ENCODE measurements around the gene ACAP2.

DNA sequence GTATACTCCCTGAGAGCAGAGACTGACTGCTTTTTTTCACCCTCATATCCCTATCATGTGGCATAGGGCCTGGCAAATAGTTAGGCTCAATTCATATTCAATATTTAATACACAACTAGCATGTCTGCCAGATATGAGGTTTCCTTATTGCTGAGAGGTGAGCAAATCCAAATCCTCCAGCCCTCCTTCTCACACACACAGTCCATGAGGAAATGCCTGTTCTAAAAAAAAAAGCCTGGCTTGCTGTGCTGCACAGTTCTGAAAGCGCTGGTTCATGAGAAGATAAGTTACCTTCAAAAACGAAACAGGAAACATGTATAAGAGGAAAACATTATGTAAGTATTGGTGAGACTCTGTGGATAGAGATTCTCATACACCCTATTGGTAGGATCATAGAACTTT, 15.5 kb upstream of the ACAP2 start:
- TF ChIP-seq, protein P1, sequence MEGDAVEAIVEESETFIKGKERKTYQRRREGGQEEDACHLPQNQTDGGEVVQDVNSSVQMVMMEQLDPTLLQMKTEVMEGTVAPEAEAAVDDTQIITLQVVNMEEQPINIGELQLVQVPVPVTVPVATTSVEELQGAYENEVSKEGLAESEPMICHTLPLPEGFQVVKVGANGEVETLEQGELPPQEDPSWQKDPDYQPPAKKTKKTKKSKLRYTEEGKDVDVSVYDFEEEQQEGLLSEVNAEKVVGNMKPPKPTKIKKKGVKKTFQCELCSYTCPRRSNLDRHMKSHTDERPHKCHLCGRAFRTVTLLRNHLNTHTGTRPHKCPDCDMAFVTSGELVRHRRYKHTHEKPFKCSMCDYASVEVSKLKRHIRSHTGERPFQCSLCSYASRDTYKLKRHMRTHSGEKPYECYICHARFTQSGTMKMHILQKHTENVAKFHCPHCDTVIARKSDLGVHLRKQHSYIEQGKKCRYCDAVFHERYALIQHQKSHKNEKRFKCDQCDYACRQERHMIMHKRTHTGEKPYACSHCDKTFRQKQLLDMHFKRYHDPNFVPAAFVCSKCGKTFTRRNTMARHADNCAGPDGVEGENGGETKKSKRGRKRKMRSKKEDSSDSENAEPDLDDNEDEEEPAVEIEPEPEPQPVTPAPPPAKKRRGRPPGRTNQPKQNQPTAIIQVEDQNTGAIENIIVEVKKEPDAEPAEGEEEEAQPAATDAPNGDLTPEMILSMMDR (IDR thresholded peaks at IDR 0.05; ENCODE audit: low read depth, low read length, missing input control) = no peak
- TF ChIP-seq, protein P2, sequence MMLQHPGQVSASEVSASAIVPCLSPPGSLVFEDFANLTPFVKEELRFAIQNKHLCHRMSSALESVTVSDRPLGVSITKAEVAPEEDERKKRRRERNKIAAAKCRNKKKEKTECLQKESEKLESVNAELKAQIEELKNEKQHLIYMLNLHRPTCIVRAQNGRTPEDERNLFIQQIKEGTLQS (IDR thresholded peaks at IDR 0.05) = no peak
- TF ChIP-seq RAD21 (IDR thresholded peaks at IDR 0.05) (peak in 1 of 2 donors; percentile 21), EGR1 (IDR thresholded peaks at IDR 0.05; ENCODE audit: low read depth in 2 of 2) (no peak), YY1 (IDR thresholded peaks at IDR 0.05) (no peak), GABPA (IDR thresholded peaks at IDR 0.05 in 1 of 2, conservative IDR thresholded peaks at IDR 0.05 in 1 of 2) (no peak), JUND (IDR thresholded peaks at IDR 0.05) (no peak), TAF1 (conservative IDR thresholded peaks at IDR 0.05) (no peak), RXRA (IDR thresholded peaks at IDR 0.05) (no peak)
- TF ChIP-seq, protein P3, sequence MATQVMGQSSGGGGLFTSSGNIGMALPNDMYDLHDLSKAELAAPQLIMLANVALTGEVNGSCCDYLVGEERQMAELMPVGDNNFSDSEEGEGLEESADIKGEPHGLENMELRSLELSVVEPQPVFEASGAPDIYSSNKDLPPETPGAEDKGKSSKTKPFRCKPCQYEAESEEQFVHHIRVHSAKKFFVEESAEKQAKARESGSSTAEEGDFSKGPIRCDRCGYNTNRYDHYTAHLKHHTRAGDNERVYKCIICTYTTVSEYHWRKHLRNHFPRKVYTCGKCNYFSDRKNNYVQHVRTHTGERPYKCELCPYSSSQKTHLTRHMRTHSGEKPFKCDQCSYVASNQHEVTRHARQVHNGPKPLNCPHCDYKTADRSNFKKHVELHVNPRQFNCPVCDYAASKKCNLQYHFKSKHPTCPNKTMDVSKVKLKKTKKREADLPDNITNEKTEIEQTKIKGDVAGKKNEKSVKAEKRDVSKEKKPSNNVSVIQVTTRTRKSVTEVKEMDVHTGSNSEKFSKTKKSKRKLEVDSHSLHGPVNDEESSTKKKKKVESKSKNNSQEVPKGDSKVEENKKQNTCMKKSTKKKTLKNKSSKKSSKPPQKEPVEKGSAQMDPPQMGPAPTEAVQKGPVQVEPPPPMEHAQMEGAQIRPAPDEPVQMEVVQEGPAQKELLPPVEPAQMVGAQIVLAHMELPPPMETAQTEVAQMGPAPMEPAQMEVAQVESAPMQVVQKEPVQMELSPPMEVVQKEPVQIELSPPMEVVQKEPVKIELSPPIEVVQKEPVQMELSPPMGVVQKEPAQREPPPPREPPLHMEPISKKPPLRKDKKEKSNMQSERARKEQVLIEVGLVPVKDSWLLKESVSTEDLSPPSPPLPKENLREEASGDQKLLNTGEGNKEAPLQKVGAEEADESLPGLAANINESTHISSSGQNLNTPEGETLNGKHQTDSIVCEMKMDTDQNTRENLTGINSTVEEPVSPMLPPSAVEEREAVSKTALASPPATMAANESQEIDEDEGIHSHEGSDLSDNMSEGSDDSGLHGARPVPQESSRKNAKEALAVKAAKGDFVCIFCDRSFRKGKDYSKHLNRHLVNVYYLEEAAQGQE (IDR thresholded peaks at IDR 0.05) = no peak
- TF ChIP-seq, protein P4, sequence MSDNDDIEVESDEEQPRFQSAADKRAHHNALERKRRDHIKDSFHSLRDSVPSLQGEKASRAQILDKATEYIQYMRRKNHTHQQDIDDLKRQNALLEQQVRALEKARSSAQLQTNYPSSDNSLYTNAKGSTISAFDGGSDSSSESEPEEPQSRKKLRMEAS (IDR thresholded peaks at IDR 0.05) = no peak

Measured in liver (tissue), 3 donors.